Common myeloid progenitor, CD34-positive (primary cell): Measurements from ENCODE around the gene NR6A1.

Experiments used
- CTCF ChIA-PET: fragments of 350-600 bp; sonication (Branson Sonifier 250); formaldehyde crosslinking; loops from one replicate; lab custom pipeline; 2021; ENCODE audit warnings: antibody characterized with exemption; lab: Charles Lee
- POLR2A ChIA-PET: fragments of 350-600 bp; sonication (Branson Sonifier 250); formaldehyde crosslinking; loops from one replicate; lab custom pipeline; 2021; ENCODE audit warnings: antibody characterized with exemption; lab: Charles Lee
- DNase-seq, 3 donors: peaks; one replicate each; pipeline versions ENCODE4 v3.0.0 to v3.0.0-alpha.2; 2013
- H3K27ac ChIP-seq, 2 experiments: 1 replicate in 1 of 2; 2 replicates in 1 of 2; pipeline ENCODE4 v1.7.0; 2013; ENCODE audit warnings: inconsistent platforms in 2 of 2, low read length in 2 of 2, mild to moderate bottlenecking in 2 of 2, low read depth in 1 of 2, moderate library complexity in 1 of 2; ENCODE audit not compliant: severe bottlenecking in 2 of 2, insufficient read depth in 1 of 2, poor library complexity in 1 of 2
- H3K27me3 ChIP-seq, 5 experiments: replicated peaks in 2 of 5; 1 replicate in 3 of 5; 2 replicates in 2 of 5; pipeline versions ENCODE4 v1.6.1 to v1.7.0; 2013; ENCODE audit warnings: low read length in 4 of 5, mild to moderate bottlenecking in 2 of 5, moderate library complexity in 2 of 5, inconsistent platforms in 1 of 5; ENCODE audit not compliant: insufficient read depth in 5 of 5, control insufficient read depth in 4 of 5
- H3K36me3 ChIP-seq, 4 experiments: 1 replicate in 2 of 4; 2 replicates in 2 of 4; pipeline versions ENCODE4 v1.6.1 to v1.7.0; 2013; ENCODE audit warnings: low read length in 3 of 4, control low read depth in 1 of 4, mild to moderate bottlenecking in 1 of 4; ENCODE audit not compliant: control insufficient read depth in 4 of 4, insufficient read depth in 4 of 4
- H3K4me1 ChIP-seq, 4 experiments: 1 replicate in 3 of 4; 2 replicates in 1 of 4; pipeline versions ENCODE4 v1.6.1 to v1.7.1; 2013; ENCODE audit warnings: low read length in 3 of 4, mild to moderate bottlenecking in 3 of 4, control low read depth in 1 of 4, inconsistent platforms in 1 of 4, moderate library complexity in 1 of 4; ENCODE audit not compliant: control insufficient read depth in 4 of 4, insufficient read depth in 4 of 4; ENCODE audit errors: control extremely low read depth in 1 of 4
- H3K4me3 ChIP-seq, 7 experiments: 1 replicate in 4 of 7; 2 replicates in 3 of 7; pipeline versions ENCODE4 v1.5.1 to v1.7.0; 2013; ENCODE audit warnings: mild to moderate bottlenecking in 7 of 7, low read length in 6 of 7, moderate library complexity in 6 of 7, inconsistent platforms in 2 of 7, low read depth in 2 of 7, control low read depth in 1 of 7; ENCODE audit not compliant: insufficient read depth in 4 of 7, control insufficient read depth in 1 of 7; ENCODE audit errors: extremely low read depth in 1 of 7
- H3K9me3 ChIP-seq, 5 experiments: 1 replicate in 4 of 5; 2 replicates in 1 of 5; pipeline versions ENCODE4 v1.6.1 to v1.7.1; 2013; ENCODE audit warnings: low read length in 4 of 5, mild to moderate bottlenecking in 2 of 5, inconsistent platforms in 1 of 5, low read depth in 1 of 5, moderate library complexity in 1 of 5; ENCODE audit not compliant: control insufficient read depth in 4 of 5, insufficient read depth in 2 of 5; ENCODE audit errors: control extremely low read depth in 1 of 5
- WGBS: methylation state at CpG from one replicate; pipeline ENCODE4 v1.1.5; 2013; ENCODE audit not compliant: insufficient coverage; 5-methylcytosine and 5-hydroxymethylcytosine counted together

NR6A1 gene

GRCh38 chr9:124557895-124558294 lies 213.2 kb downstream of the NR6A1 start:
- Histone ChIP-seq H3K27me3 (no peaks in the 10 kb centered on the region), H3K4me3 (no peak overlapping the region), H3K27ac (no peak overlapping the region), H3K9me3 (no peaks in the 10 kb centered on the region), H3K36me3 (peaks cover 0 to 9% (median 1%) of the 10 kb centered on the region in 4 experiments), H3K4me1 (peaks cover 6 to 23% (median 15%) of the 10 kb centered on the region in 4 experiments)
- POLR2A ChIA-PET: no interaction called here
- WGBS: 100% methylated on average over 1 of the region's 3 CpGs
- no peak for DNase-seq
- CTCF ChIA-PET: interaction anchor here (1.0 to 1.1 kb wide), 2 partner anchors 11 to 153 kb away, joined by 3 read pairs; no protein-coding TSS in a partner anchor

- WGBS: 33% methylated on average over 1 of the region's 3 CpGs
- Histone ChIP-seq H3K27ac (no peak overlapping the region), H3K36me3 (peaks cover 0 to 9% (median 1%) of the 10 kb centered on the region in 4 experiments), H3K4me1 (peaks cover 10 to 34% (median 24%) of the 10 kb centered on the region in 4 experiments), H3K9me3 (no peaks in the 10 kb centered on the region), H3K4me3 (no peak overlapping the region), H3K27me3 (no peaks in the 10 kb centered on the region)
- DNase-seq: no peak
- ChIA-PET POLR2A (no interaction called here), CTCF (interaction anchor here (0.6 to 6.3 kb wide), 11 partner anchors 10 to 237 kb away, joined by 3 to 44 read pairs (median 3); no protein-coding TSS in a partner anchor)
These were observed 216.1 kb downstream of the NR6A1 start for GRCh38 chr9:124555043-124555442.

- CTCF ChIA-PET: interaction anchor here (1.3 to 6.3 kb wide), 8 partner anchors 8 to 220 kb away, joined by 3 to 44 read pairs (median 10); no protein-coding TSS in a partner anchor
- DNase-seq: no peak
These were observed 217.4 kb downstream of the NR6A1 start for GRCh38 chr9:124553738-124554137.

DNA sequence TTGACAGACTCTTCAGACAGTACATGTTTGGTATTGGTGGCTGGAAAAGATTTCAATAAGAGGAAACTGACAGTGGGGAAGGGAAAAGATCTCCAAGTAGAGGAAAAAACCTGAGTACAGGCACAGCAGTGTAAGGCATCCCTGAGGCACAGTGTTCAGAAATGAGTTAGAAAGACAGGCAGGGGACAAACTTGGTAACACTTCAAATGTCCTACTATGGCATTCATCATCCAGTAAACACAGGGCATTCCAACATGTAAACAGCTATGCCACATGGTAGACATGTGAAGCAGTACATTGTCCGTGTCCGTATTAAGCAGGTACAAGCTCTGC lies 218.9 kb downstream of the NR6A1 start:
- no CpG with 5 or more reads among the region's 2 CpGs for WGBS
- H3K9me3 ChIP-seq: no peaks in the 10 kb centered on the region
- H3K4me3 ChIP-seq: no peak overlapping the region
- H3K27me3 ChIP-seq: no peaks in the 10 kb centered on the region
- POLR2A ChIA-PET: no interaction called here
- peaks cover 0 to 9% (median 1%) of the 10 kb centered on the region in 4 experiments for H3K36me3 ChIP-seq
- no peak overlapping the region for H3K27ac ChIP-seq
- H3K4me1 ChIP-seq: peaks cover 13 to 46% (median 31%) of the 10 kb centered on the region in 4 experiments
- DNase-seq: no peak
- CTCF ChIA-PET: interaction anchor here (0.8 to 6.3 kb wide), 31 partner anchors 10 to 304 kb away, joined by 3 to 54 read pairs (median 3); no protein-coding TSS in a partner anchor

More at GRCh38 chr9:124553738-124554137, 217.4 kb downstream of the NR6A1 start:
- Histone ChIP-seq H3K4me1 (peaks cover 13 to 40% (median 31%) of the 10 kb centered on the region in 4 experiments), H3K4me3 (no peak overlapping the region), H3K9me3 (no peaks in the 10 kb centered on the region), H3K36me3 (peaks cover 0 to 9% (median 1%) of the 10 kb centered on the region in 4 experiments), H3K27ac (no peak overlapping the region), H3K27me3 (no peaks in the 10 kb centered on the region)
- 100% methylated on average over 2 of the region's 3 CpGs for WGBS
- POLR2A ChIA-PET: no interaction called here

DNA sequence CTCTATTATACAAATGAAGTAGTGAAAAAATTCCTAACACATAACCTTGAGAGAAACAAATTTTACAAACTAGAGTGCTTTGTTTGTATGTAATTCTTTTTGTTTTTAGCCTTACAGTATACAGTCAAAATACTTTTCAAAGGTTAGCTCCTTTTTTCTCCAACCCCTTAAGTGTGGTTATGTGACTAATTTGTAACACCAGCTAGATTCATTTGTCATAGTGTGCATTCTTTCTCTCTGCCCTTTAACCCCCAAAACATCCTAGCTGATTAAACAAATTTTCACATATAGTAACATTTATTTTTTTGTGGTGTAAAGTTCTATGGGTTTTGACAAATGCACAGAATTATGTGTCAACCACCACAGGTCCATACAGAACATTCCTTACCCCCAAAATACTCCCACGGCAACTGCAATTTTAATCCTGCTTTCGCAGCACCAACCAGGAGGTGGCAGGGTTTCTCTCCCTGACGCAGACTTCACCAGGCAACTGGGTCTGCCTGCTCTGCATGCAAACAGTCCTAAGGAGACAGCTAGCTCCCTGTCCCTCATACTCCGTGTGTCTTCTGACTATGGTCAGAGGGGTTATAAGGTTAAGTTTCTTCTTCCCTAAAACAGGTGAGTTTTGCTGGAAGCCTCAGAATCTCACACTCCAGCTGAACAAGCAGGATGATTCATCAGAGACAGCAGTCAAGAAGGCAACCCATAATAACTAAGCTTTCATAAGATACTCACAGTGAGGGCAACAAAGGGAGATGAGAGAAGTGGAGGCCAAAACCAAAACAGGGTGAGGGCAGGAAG lies 219.4 kb downstream of the NR6A1 start:
- WGBS: 7% methylated on average over 3 of the region's 4 CpGs
- Histone ChIP-seq H3K4me3 (no peak overlapping the region), H3K36me3 (peaks cover 0 to 9% (median 1%) of the 10 kb centered on the region in 4 experiments), H3K27me3 (no peaks in the 10 kb centered on the region), H3K9me3 (no peaks in the 10 kb centered on the region), H3K4me1 (peaks cover 11 to 42% (median 28%) of the 10 kb centered on the region in 4 experiments), H3K27ac (no peak overlapping the region)
- ChIA-PET CTCF (interaction anchor here (0.6 to 6.3 kb wide), 43 partner anchors 8 to 305 kb away, joined by 3 to 54 read pairs (median 3); no protein-coding TSS in a partner anchor), POLR2A (no interaction called here)
- peak; percentile 52 to 71 (median 69) for DNase-seq

GRCh38 chr9:124550072-124550471 lies 221.0 kb downstream of the NR6A1 start:
- Histone ChIP-seq H3K4me1 (peaks cover 11 to 36% (median 23%) of the 10 kb centered on the region in 4 experiments), H3K9me3 (no peaks in the 10 kb centered on the region), H3K36me3 (peaks cover 0 to 9% (median 1%) of the 10 kb centered on the region in 4 experiments), H3K4me3 (no peak overlapping the region), H3K27me3 (no peaks in the 10 kb centered on the region), H3K27ac (no peak overlapping the region)
- 100% methylated on average over 1 of the region's 2 CpGs for WGBS
- no peak for DNase-seq
- CTCF ChIA-PET: interaction anchor here (1.4 to 4.2 kb wide), 3 partner anchors 15 to 214 kb away, joined by 3 to 54 read pairs (median 19); no protein-coding TSS in a partner anchor
- POLR2A ChIA-PET: no interaction called here
